Uterus (tissue), 4 donors: ENCODE data around the gene ZNF226. TPM values are rescaled to one million over a fixed set of nuclear protein-coding genes. Genes with fewer than 3 reads are reported as not detected.
"Not testable (repeated sequence)": the region's sequence is repeated elsewhere in the genome, so short reads cannot be mapped to it uniquely, and the experiment has no call there.

ENCODE experiments used
- DNase-seq, 2 donors: peaks; one replicate each; pipeline ENCODE4 v3.0.0-alpha.2; 2019 to 2020
- H3K27ac ChIP-seq, 2 donors: fragments of 200-600 bp; sonication (generic); 1 replicate in 1 of 2; 2 replicates in 1 of 2; pipeline ENCODE4 v1.5.1; 2016 to 2018
- H3K27me3 ChIP-seq, 2 donors: fragments of 200-600 bp; sonication (generic); one replicate each; pipeline ENCODE4 v1.5.1; 2018 to 2019; ENCODE audit warnings: control low read depth in 1 of 2
- H3K36me3 ChIP-seq, 2 donors: fragments of 200-600 bp; sonication (generic); one replicate each; pipeline ENCODE4 v1.5.1; 2019; ENCODE audit warnings: control low read depth in 1 of 2
- H3K4me1 ChIP-seq, 2 donors: fragments of 200-600 bp; sonication (generic); one replicate each; pipeline ENCODE4 v1.5.1; 2018 to 2019; ENCODE audit warnings: control low read depth in 1 of 2
- H3K4me3 ChIP-seq, 2 donors: fragments of 200-600 bp; sonication (generic); 1 replicate in 1 of 2; 2 replicates in 1 of 2; pipeline ENCODE4 v1.5.1; 2018 to 2019; ENCODE audit warnings: mild to moderate bottlenecking in 1 of 2
- H3K9me3 ChIP-seq, 2 donors: fragments of 200-600 bp; sonication (generic); one replicate each; pipeline ENCODE4 v1.5.1; 2019; ENCODE audit warnings: control low read depth in 1 of 2
- POLR2A ChIP-seq, 2 donors: fragments of 450-650 bp; IDR thresholded peaks; one replicate each; pipeline ENCODE4 v1.6.1; 2016; ENCODE audit warnings: antibody characterized with exemption in 2 of 2, mild to moderate bottlenecking in 1 of 2, moderate library complexity in 1 of 2
- intact Hi-C: fragments of 100-400 bp; cut with DNase I; formaldehyde crosslinking; loops from one replicate; pipeline ENCODE4 v1.15.1; 2023; ENCODE audit warnings: low total_unique reads
- total RNA-seq, 4 donors: library from RNA; depleted of rRNA in 3 of 4; stranded (reverse); fragments of >200 nt in 3 of 4; gene quantifications; one replicate each; pipeline versions ENCODE4 v1.1.0 to v1.2.4, GENCODE V29; 2014 to 2023
- TF ChIP-seq, protein P1 (sequence below), 4 experiments: fragments of 200-600 bp in 2 of 4; fragments of 450-650 bp in 2 of 4; sonication (generic) in 2 of 4; IDR thresholded peaks; one replicate each; pipeline ENCODE4 v1.5.1; 2016 to 2019; ENCODE audit warnings: antibody characterized with exemption in 4 of 4, mild to moderate bottlenecking in 2 of 4, moderate library complexity in 1 of 4
- donor health status: DM: yes; HTN: yes; CAD: no.

The ZNF226 gene
- total RNA-seq, 4 donors from 2014 or later: 6.8 to 46.3 (median 21.4) TPM

GRCh38 chr19:44196772-44197171 is 31.9 kb downstream of the ZNF226 start:
- no peaks in the 10 kb centered on the region for H3K4me1 ChIP-seq
- no peaks in the 10 kb centered on the region for H3K36me3 ChIP-seq
- intact Hi-C loops: no loop called here
- DNase-seq: no peak
- H3K4me3 ChIP-seq: no peak overlapping the region
- no peak for TF ChIP-seq POLR2A (IDR thresholded peaks at IDR 0.05)
- TF ChIP-seq, protein P1, sequence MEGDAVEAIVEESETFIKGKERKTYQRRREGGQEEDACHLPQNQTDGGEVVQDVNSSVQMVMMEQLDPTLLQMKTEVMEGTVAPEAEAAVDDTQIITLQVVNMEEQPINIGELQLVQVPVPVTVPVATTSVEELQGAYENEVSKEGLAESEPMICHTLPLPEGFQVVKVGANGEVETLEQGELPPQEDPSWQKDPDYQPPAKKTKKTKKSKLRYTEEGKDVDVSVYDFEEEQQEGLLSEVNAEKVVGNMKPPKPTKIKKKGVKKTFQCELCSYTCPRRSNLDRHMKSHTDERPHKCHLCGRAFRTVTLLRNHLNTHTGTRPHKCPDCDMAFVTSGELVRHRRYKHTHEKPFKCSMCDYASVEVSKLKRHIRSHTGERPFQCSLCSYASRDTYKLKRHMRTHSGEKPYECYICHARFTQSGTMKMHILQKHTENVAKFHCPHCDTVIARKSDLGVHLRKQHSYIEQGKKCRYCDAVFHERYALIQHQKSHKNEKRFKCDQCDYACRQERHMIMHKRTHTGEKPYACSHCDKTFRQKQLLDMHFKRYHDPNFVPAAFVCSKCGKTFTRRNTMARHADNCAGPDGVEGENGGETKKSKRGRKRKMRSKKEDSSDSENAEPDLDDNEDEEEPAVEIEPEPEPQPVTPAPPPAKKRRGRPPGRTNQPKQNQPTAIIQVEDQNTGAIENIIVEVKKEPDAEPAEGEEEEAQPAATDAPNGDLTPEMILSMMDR (IDR thresholded peaks at IDR 0.05): no peak
- no peak overlapping the region for H3K27ac ChIP-seq
- no peaks in the 10 kb centered on the region for H3K27me3 ChIP-seq
- H3K9me3 ChIP-seq: peaks cover 0 to 10% of the 10 kb centered on the region in 2 donors

DNA sequence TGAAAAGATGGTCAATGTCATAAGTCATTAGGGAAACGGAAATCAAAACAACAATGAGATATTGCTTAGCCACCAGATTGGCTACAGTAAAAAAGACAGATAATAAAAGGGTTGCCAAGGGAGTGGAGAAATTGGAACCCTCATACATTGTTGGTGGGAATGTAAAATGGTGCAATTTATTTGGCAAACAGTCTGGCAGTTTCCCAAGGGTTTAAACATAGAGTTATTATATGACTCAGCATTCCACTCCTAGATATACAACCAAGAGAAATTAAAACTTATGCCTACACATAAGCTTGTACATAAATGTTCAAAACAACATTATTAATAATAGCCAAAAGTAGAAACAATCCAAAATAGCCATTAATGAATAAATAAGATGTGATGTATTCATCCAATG is 37.6 kb downstream of the ZNF226 start:
- TF ChIP-seq, protein P1 (IDR thresholded peaks at IDR 0.05): no peak
- no peak for TF ChIP-seq POLR2A (IDR thresholded peaks at IDR 0.05)
- H3K4me3 ChIP-seq: no peak overlapping the region
- no peak overlapping the region for H3K27ac ChIP-seq
- intact Hi-C loops: no loop called here
- H3K4me1 ChIP-seq: no peaks in the 10 kb centered on the region
- DNase-seq: no peak
- no peaks in the 10 kb centered on the region for H3K36me3 ChIP-seq
- H3K9me3 ChIP-seq: peaks cover 0 to 13% of the 10 kb centered on the region in 2 donors
- no peaks in the 10 kb centered on the region for H3K27me3 ChIP-seq

- H3K27me3 ChIP-seq: no peaks in the 10 kb centered on the region
- H3K27ac ChIP-seq: no peak overlapping the region
- no peak overlapping the region for H3K4me3 ChIP-seq
- TF ChIP-seq, protein P1 (IDR thresholded peaks at IDR 0.05): no peak
- no peak for TF ChIP-seq POLR2A (IDR thresholded peaks at IDR 0.05)
- intact Hi-C loops: no loop called here
- DNase-seq: no peak
- H3K36me3 ChIP-seq: no peaks in the 10 kb centered on the region
- peaks cover 0 to 13% of the 10 kb centered on the region in 2 donors for H3K9me3 ChIP-seq
- no peaks in the 10 kb centered on the region for H3K4me1 ChIP-seq
Observed at GRCh38 chr19:44202974-44203373, 38.1 kb downstream of the ZNF226 start.

DNA sequence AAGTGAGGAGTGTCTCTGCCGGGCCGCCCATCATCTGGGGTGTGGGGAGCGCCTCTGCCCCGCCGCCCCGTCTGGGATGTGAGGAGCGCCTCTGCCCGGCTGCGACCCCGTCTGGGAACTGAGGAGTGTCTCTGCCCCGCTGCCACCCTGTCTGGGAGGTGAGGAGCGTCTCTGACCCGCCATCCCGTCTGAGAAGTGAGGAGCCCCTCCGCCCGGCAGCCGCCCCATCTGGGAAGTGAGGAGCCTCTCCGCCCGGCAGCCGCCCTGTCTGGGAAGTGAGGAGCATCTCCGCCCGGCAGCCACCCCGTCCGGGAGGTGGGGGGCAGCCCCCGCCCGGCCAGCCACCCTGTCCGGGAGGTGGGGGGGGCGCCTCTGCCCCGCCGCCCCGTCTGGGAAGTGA is 39.0 kb downstream of the ZNF226 start:
- H3K27ac ChIP-seq, H3K4me3 ChIP-seq, DNase-seq, H3K27me3 ChIP-seq, H3K4me1 ChIP-seq, intact Hi-C loops, H3K36me3 ChIP-seq: not testable (repeated sequence)
- peaks cover 0 to 13% of the 10 kb centered on the region in 2 donors for H3K9me3 ChIP-seq

DNA sequence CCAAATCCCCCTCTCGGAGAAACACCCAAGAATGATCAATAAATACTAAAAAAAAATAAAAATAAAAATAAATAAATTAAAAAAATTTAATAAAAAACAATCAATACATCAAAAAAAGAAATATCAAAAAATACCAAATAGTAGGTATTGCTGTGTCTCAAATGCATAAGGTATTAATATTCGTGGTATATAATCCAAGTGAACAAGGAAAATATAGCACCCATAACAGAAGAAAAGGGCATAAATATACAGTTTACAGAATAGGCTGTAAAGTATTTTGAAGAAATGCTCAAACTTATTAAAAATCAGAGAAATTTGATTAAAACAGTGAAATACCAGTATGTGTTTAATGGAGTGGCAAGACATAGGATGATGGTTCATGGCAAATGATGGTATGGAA is 39.9 kb downstream of the ZNF226 start:
- DNase-seq: no peak
- H3K27ac ChIP-seq: no peak overlapping the region
- no peak overlapping the region for H3K4me3 ChIP-seq
- H3K4me1 ChIP-seq: no peaks in the 10 kb centered on the region
- H3K36me3 ChIP-seq: no peaks in the 10 kb centered on the region
- peaks cover 0 to 13% of the 10 kb centered on the region in 2 donors for H3K9me3 ChIP-seq
- TF ChIP-seq POLR2A (IDR thresholded peaks at IDR 0.05): no peak
- TF ChIP-seq, protein P1 (IDR thresholded peaks at IDR 0.05): no peak
- intact Hi-C loops: no loop called here
- H3K27me3 ChIP-seq: no peaks in the 10 kb centered on the region
